Stimulated activated CD4-positive, alpha-beta T cell treated with anti-CD3 and anti-CD28 coated beads, Interleukin-1b, Interleukin-23, amount 100 ng/mL, for 24 hours (primary cell): ENCODE measurements around the gene AUH.

Experiments
- DNase-seq, 4 experiments: peaks; one replicate each; pipeline ENCODE4 v3.0.0-alpha.2; 2020; ENCODE audit warnings: low read depth in 4 of 4, low spot score in 1 of 4

Gene AUH

DNA sequence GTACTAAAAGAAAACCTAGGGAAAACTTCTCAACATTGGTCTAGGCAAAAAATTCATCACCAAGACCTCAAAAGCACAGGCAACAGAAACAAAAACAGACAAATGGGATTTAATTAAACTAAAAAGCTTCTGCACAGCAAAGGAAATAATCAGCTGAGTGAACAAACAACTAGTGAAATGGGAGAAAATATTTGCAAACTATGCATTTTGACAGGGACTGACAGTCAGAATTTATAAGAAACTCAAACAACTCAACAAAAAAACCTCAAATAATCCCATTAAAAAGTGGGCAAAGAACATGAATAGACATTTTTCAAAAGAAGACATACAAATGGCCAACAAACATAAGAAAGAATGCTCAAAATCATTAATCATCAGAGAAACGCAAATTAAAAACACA, 189.4 kb downstream of the AUH start:
- DNase-seq: no peak

DNA sequence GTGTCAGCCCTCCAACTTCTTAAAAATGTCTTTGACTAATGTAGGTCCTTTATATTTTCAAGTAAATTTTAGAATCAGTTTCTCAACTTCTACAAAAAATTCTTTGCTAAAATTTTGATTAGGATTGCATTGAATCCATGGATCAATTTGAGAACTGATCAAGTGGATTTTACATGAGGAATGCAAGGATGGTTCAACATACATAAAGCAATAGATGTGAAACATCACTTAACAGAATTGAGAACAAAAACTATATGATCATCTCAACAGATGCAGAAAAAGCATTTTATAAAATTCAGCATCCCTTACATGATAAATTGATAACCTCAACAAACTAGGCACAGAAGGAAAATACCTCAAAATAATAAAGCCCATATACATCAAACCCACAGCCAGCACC, 190.8 kb downstream of the AUH start:
- DNase-seq: no peak

DNA sequence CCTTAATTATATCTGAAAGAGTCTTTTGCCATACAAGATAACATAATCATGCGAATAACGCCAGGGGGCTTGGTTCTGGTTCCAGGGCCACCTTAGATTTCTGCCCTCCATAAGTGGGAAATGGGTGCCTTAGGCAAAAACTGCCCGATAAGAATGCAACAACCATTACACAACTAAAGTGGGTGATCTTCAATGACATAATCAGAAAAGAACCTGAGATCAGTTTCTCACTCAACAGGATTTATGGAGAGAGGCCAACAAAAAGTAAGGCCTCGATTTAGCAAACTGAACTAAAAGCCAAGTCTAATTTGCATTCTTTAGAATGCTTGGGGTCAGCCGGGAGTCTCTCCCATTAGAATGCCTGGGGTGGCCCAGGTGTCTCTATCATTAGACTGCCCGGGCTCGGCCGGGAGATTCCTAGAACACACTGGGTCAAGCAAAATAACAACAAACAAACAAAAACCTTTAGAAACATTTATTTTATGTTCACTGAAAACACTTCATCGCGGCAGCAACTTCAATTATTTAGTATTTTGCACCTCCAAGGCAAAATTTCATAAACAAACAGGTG, 194.8 kb downstream of the AUH start:
- no peak for DNase-seq

DNA sequence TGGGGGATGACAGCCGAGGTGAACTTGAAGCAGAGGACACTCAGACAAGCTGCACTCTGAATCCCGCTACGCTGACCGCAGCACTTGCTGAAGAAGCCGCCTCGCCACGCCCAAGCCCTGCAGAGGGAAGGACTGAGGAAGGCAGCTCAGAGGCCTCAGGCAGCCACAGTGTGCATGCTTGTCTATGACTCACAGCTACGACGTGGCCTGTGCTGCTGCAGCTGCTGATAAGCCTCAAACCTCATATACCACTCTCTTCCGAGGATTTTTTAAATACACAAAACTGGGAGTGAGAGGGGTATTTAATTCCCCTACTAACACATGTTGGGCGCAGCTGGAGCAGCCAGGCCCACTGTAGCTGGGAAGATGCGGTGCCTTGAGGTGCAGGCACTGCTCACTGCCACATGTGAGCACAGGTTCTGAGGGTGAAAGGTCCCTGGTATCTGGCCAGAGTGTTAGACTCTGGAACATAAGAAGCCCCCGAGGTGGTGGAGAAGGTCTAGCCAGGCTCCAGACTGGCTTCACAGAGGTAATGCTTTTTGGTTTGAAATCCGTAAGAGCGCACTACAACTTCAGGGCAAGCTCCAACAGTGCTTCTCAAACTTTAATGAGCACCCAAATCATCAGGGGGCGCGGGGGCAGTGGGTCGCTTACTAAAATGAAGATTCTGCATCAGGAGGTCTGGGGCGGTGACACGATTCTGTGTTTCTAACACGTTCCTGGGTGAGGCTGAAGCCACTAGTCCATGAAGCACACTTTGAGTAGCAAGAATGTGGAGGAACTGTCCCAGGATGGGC, 196.8 kb downstream of the AUH start:
- peak in 3 of 4 experiments; percentile 33 to 61 (median 38) for DNase-seq
